K562 (cell line): ENCODE measurements around the gene NPPC.

Source experiments
- CREBBP ChIP-seq: IDR thresholded peaks from one replicate; pipeline ENCODE4 v1.6.1; 2012; ENCODE audit warnings: low read depth, mild to moderate bottlenecking, control low read depth, inconsistent platforms, low read length
- EZH2 ChIP-seq: IDR thresholded peaks from 2 replicates; pipeline ENCODE4 v1.6.1; 2012; ENCODE audit warnings: low read depth, mild to moderate bottlenecking, inconsistent platforms, low read length, borderline replicate concordance
- JUN ChIP-seq, 2 experiments: sonication (generic) in 1 of 2; formaldehyde crosslinking in 1 of 2; IDR thresholded peaks; 2 replicates each; pipeline versions ENCODE4 v1.6.1 to v1.8.0; 2012 to 2022; ENCODE audit warnings: borderline replicate concordance in 2 of 2, mild to moderate bottlenecking in 2 of 2, improper control_type of control experiment in 1 of 2, low read depth in 1 of 2, low read length in 1 of 2, missing genetic modification reagents in 1 of 2
- MCM7 ChIP-seq, 2 experiments: fragments of 450-650 bp; IDR thresholded peaks; 2 replicates each; pipeline ENCODE4 v1.6.1; 2016 to 2018
- MXI1 ChIP-seq: IDR thresholded peaks from 2 replicates; pipeline ENCODE4 v1.6.1; 2011; ENCODE audit warnings: low read depth, mild to moderate bottlenecking, improper control_type of control experiment, low read length
- RBBP5 ChIP-seq: fragments of 200-600 bp; sonication (generic); IDR thresholded peaks from 2 replicates; pipeline ENCODE4 v1.6.1; 2012; ENCODE audit warnings: borderline replicate concordance, mild to moderate bottlenecking, low read length, control low read depth, inconsistent platforms; ENCODE audit not compliant: insufficient read depth, poor library complexity, severe bottlenecking
- TCF3 ChIP-seq: sonication (generic); formaldehyde crosslinking; IDR thresholded peaks from 2 replicates; pipeline ENCODE4 v1.4.0; 2020; ENCODE audit warnings: mild to moderate bottlenecking, missing genetic modification reagents
- ZNF143 ChIP-seq: sonication (generic); formaldehyde crosslinking; IDR thresholded peaks from 2 replicates; pipeline ENCODE4 v1.9.0; 2022; ENCODE audit warnings: mild to moderate bottlenecking, missing genetic modification reagents
- ZNF717 ChIP-seq: fragments of 250-450 bp; sonication (Bioruptor Pico); IDR thresholded peaks from 2 replicates; pipeline ENCODE4 v1.5.0; 2021
- TF ChIP-seq, protein P1 (sequence below): sonication (generic); formaldehyde crosslinking; IDR thresholded peaks from 2 replicates; pipeline ENCODE4 v1.8.1; 2022; ENCODE audit warnings: missing genetic modification reagents
- TF ChIP-seq, protein P2 (sequence below), 3 experiments: IDR thresholded peaks in 2 of 3; conservative IDR thresholded peaks in 1 of 3; 2 replicates each; pipeline ENCODE4 v1.5.1; 2011 to 2012; ENCODE audit warnings: low read length in 3 of 3, mild to moderate bottlenecking in 3 of 3, control low read depth in 2 of 3, improper control_type of control experiment in 1 of 3, inconsistent platforms in 1 of 3, low read depth in 1 of 3, mixed read lengths in 1 of 3, moderate library complexity in 1 of 3; ENCODE audit not compliant: insufficient read depth in 2 of 3

DNA sequence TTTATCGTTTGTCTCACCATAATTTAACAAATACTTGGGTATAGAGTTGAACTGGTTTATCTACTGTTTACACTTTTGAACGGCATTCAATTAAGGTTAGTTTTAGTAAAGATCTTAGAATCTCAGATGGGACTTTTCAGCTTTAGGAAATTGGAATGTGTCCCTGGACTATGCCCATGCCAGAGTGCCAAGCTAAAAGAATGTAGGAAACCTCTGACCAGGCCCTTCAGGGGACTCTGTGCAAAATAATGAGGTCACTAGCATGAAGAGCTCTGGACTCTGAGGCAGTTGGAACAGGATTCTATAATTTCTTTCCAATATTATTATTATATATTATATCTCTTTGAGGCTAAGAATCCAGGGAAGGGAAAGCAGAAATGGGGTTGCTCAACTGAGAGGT lies 48.8 kb upstream of the NPPC start:
- TF ChIP-seq ZNF717 (CRISPR knock-in tag) (no peak), JUN (IDR thresholded peaks at IDR 0.05; ENCODE audit: borderline replicate concordance, low read depth, low read length) (no peak), JUN (CRISPR knock-in tag; IDR thresholded peaks at IDR 0.05; ENCODE audit: borderline replicate concordance) (no peak), TCF3 (CRISPR knock-in tag) (no peak), RBBP5 (no peak), EZH2 (no peak), CREBBP (no peak), ZNF143 (CRISPR knock-in tag) (no peak), MXI1 (no peak), MCM7 (IDR thresholded peaks at IDR 0.05) (no peak)
- TF ChIP-seq, protein P1, sequence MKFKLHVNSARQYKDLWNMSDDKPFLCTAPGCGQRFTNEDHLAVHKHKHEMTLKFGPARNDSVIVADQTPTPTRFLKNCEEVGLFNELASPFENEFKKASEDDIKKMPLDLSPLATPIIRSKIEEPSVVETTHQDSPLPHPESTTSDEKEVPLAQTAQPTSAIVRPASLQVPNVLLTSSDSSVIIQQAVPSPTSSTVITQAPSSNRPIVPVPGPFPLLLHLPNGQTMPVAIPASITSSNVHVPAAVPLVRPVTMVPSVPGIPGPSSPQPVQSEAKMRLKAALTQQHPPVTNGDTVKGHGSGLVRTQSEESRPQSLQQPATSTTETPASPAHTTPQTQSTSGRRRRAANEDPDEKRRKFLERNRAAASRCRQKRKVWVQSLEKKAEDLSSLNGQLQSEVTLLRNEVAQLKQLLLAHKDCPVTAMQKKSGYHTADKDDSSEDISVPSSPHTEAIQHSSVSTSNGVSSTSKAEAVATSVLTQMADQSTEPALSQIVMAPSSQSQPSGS (CRISPR knock-in tag), result no peak
- TF ChIP-seq, protein P2, sequence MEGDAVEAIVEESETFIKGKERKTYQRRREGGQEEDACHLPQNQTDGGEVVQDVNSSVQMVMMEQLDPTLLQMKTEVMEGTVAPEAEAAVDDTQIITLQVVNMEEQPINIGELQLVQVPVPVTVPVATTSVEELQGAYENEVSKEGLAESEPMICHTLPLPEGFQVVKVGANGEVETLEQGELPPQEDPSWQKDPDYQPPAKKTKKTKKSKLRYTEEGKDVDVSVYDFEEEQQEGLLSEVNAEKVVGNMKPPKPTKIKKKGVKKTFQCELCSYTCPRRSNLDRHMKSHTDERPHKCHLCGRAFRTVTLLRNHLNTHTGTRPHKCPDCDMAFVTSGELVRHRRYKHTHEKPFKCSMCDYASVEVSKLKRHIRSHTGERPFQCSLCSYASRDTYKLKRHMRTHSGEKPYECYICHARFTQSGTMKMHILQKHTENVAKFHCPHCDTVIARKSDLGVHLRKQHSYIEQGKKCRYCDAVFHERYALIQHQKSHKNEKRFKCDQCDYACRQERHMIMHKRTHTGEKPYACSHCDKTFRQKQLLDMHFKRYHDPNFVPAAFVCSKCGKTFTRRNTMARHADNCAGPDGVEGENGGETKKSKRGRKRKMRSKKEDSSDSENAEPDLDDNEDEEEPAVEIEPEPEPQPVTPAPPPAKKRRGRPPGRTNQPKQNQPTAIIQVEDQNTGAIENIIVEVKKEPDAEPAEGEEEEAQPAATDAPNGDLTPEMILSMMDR (IDR thresholded peaks at IDR 0.05 in 2 of 3, conservative IDR thresholded peaks at IDR 0.05 in 1 of 3; ENCODE audit: insufficient read depth in 2 of 3, low read depth in 1 of 3, low read length in 3 of 3), result no peak
